HG02973 (cell line): Measurements from ENCODE around the gene PROSER3.
"Not testable (repeated sequence)": the region's sequence is repeated elsewhere in the genome, so short reads cannot be mapped to it uniquely, and the experiment has no call there.

Experiments used
- ATAC-seq: cut with Tn5 transposase; IDR thresholded peaks from one replicate; pipeline ENCODE4 v1.9.1; 2021; ENCODE audit warnings: moderate library complexity; ENCODE audit not compliant: unreplicated experiment

The PROSER3 gene

DNA sequence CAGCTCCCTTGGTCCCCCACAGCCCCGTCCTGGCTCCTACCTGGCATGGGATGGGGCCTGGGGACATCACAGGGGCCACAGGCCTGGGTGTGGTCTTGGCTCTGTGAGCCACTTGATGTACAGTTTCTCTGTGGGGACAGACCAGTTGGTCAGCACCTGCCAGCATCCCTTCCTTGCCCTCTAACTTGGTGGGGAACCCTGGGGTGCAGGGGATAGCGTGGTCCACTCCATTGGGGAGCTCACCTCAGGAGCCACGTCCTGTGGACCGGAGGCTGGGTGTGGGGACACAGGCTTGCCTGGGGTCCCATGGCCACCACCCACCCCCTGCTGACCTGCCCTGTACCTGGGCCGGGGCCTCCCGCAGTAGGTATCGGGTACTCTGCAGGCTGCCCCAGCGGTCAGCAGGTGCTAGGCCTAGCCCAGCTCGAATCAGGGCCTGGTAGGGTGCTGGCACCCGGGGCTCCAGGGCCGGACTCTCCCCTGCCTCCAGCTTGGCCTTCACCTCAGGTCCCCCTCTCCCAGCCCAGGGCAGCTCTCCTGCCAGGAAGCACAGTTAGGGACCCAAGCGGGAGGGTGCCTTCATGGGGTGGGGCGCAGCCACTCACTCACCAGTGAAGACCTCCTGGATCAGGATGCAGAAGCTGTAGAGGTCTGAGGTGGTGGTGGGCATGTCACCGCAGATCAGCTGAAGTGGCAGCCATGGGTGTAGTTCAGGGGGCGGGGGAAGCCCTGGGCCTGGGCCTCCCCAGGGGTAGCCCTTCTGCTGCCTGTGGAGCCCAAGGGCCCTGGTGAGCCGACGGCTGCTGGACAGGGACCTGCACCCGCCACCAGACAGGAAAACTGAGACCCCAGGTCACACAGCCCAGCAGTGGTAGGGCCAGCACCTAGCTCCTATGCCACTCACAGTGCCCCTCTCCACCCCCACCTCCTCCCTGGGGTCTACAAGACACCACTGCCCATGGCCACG, 32.3 kb downstream of the PROSER3 start:
- ATAC-seq = no peak

DNA sequence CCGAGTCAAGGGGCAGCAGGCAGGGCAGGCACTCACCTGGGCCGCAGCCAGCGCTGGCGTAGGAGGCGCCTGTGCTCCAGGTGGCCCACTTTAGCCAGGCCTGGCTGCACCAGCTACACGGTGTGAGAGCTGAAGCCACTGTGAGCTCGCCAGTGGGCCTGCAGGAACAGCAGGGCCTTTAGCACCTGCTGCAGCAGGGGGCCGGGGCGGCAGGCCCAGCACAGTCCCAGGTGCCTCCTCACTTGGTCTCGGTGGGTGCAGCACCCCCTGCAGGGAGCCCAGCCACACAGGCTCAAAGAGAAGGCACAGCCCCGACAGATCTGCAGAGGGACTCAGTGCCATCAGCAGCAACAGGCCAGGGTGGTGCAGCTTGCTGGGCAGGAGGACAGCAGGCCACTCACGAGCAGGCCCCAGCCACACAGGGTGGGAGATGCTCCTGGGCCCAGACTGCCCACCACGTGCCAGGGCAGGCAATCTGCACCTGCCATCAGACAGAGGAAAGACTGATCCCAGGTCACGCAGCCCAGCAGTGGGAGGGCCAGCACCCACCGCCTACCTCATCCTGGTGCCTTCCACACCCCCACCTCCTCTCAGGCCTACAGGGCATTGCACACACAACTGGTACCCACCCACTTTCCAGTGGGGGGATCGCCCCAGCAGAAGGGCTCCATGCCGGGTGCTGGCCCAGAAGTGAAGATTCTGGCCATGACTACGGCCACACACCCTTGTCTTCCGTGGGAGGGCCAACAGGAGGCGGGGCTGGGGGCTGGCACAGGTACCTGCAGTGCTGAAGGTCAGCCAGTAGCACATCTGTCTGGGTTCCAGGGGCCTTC, 33.2 kb downstream of the PROSER3 start:
- no peak for ATAC-seq

DNA sequence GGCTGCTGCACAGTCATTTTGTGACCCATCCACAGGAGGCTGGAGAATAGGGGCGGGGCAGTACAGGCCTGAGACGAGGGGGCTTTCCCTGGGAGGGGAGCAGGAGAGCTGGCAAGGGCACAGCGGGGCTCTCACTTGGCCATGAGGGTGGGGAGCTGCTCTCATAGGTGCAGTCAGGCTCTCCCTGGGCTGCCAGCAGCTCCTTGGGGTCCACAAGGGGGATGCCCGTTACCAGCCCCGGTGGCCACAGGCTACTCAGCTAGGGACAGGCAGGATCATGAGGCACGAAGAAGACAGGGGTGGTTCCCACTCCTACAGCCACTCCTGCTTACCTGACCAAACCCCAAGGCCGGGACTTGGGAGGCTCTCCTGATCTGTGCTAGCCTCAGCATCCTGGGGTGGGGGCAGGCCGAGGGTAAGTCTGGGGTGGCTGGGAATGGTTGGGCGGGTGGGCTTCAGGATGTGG, 33.9 kb downstream of the PROSER3 start:
- no peak for ATAC-seq

DNA sequence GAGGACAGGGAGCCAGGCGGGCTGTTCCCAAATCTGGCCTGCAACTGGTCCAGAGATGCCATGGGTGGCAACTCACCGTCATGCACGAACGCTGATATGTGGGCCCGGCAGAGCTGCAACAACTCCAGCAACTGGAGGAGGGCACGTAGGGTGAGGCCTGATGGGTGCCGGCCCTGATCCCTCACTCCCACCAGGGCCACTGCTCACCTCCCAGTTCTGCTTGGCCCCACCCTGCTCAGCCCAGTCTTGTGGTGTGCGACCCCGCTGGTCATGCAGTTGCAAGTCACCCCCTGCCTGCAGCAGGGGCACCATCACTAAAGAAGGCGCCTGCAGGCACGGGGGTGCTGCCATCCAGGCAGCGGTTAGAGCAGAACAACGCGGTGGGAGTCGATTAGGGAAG, 34.3 kb downstream of the PROSER3 start:
- ATAC-seq = no peak

DNA sequence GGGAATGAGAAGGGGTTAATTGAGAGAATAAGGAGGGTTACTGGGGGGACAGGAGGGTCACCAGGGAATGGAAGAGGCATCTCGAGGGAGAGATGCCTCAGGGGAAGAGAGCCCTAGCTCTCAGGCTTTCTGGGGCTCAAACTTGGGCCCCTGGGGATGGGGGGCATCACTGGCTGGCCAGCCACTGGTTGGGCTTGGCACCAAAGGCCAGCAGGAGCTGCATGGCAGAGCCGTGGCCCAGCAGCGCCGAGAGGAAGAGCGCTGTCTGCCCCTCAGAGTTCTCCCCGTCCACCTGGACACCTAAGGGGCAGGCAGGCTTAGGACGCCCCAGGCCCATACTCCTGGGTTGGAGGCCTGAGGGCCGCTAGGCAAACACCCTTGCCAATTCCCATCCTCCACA, 34.9 kb downstream of the PROSER3 start:
- no peak for ATAC-seq

DNA sequence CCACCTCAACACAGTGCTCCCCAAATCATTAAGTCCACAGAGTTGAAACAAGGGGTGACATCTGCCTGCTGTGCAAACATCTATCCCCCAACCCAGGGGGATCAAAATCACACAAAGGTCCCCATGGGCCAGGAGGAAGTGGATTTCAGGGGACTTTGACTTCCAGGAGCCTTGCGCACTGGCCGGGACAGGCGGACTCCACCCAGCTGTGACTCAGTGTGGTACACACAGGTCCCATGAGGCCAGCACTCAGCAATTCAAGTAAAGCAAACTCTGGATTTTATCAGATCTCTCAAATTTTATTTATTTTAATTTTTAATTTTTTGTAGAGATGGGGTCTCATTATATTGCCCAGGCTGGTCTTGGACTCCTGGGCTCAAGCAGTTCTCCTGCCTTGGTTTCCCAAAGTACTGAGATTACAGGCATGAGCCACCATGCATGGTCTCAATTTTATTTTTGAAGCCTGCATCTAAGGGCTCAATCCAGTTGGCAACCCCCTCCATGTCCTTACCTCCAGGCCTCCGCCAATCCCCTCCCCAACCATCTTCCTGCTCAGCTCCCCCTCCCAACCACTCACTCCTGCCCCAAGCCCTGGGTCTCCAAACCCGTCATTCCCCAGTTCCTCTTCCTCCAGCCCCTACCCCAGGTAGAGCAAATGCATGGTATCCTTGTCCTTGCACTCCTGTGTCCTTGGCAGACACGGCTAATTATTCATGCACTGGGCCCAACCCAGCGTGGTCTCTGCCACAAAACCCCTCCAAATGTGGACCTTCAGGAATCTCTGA, 35.6 kb downstream of the PROSER3 start:
- ATAC-seq = no peak

DNA sequence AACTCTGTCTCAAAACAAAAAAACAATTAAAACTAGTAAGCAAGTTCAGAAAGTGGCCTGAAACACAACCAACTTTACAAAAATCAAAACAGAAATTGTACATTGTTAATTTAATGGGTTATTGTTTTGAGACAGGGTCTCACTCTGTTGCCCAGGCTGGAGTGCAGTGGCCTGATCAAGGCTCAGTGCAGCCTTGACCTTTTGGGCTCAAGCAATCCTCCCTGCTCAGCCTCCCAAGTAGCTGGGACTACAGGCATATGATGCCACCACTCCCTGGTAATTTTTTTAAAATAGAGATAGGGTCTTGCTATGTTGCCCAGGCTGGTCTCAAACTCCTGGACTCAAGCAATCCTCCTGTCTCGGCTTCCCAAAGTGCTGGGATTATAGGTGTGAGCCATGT, 37.6 kb downstream of the PROSER3 start:
- not testable (repeated sequence) for ATAC-seq

DNA sequence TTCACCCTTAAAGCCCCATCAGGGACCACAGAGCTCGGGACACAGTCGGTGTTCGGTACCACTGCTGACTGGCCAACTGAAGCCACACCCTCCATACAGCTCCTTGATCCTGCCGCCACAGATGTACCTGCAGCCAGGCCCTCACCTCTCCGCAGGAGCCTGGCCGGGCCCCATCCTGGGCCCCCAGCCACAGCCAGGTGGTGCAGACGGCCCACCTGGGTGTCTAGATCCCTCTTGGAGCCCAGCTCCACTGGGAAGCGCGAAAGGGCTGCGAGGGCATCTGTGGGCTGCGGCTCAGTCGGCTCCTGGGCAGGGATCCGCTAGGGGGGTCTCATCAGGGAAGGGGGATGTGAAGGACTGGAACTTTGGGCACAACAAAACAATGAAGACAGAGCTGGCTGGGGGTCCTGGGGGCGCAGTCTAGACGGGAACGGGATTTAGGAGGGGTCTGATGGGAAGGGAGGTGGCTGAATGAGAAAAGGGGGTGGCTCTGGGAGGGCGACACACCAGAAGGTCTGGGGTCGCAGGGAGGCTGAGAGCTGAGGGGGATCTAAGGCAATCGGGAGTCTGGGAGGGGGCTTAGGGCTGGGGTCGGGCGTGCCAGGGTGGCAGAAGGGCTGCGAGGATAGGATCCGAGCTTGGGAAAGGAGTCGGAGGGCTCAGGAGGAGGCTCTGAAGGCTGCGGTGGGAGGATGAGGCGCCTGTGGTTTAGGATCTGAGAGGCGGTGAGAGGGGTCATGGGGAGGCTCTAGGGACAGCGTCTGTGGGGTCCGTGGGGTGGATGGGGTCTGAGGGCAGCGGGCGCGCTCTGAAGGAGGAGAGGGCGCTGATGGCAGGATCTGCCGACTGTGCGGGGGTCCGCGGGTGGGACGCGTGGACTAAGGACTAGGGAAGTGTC, 38.9 kb downstream of the PROSER3 start:
- no peak for ATAC-seq

DNA sequence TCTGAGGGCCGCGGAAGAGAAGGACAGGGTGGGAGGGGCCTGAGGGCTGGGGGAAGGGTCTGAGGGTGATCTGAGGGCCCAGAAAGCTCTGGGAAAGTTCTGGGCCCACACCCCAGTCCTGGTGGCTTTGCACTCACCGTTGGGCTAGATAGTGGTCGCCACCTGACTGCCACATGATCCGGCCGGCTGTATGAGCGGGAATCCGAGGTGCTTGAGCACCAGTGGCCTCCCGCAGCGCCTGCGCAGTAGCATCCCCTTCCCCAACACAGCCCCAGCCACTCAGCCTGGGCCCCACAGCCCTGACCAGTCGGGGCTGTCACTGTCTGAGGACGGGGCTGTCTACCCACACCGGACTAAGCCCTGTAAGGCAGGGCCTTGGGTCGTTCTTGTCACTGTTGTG, 39.7 kb downstream of the PROSER3 start:
- ATAC-seq = no peak

DNA sequence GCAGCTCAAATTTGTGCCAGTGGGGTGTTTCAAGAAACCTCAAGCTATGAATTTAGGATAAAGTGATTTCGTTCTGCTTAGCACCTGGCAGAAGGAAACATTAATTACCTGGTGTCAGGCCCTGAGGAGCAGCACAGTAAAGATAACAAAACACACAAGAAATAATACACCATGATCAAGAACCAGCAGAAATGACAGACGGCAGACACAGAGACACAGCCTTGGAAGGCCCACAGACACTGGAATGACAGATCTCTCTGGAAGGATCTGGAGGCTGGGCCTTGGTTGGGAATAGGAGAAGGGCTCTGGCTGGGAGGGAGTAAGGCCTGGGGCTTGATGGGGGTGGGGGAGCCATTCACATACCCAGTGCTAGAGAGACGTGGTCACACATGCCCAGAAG, 43.9 kb downstream of the PROSER3 start:
- no peak for ATAC-seq

DNA sequence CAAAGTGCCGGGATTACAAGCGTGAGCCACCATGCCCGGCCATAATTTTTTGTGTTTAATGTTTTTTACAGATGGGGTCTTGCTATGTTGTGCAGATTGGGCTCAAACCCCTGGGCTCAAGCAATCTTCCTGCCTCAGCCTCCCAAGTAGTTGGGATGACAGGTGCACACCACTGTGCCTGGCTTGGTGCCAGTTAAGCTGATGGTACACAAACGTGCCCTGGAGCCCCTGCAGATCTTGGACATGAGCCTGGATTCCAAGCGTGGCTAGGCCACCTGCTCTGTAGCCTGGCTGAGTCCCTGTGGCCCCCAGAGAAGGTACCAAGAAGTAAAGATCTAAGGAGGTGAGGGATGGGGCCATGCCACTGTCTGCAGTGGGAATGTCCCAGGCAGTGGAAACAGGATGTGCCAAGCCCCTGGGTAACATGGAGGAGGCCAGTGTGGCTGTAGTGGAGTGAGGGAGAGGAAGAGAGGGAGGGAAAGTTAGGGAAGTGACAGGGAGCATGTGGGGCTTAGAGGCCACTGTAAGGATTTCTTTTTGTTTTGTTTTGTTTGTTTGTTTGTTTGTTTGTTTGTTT, 47.6 kb downstream of the PROSER3 start:
- no peak for ATAC-seq

DNA sequence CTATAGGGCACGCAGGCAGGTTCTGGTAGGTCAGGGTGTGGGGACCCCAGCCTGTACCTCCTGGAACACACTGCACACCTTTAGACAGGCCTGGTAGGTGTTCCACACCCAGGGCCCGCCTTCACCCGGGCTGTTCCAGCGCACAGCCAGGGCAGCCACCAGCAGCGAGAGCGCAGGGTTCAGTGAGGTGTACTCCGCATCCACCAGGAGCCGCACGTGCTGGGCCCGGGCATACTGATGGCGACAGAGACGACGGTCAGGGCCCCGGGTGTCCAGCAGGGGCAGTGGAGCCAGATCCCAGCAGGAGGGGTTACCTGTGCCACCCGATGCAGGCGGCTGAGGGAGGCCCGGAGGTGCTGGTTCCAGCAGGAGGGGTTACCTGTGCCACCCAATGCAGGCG, 48.6 kb downstream of the PROSER3 start:
- no peak for ATAC-seq

DNA sequence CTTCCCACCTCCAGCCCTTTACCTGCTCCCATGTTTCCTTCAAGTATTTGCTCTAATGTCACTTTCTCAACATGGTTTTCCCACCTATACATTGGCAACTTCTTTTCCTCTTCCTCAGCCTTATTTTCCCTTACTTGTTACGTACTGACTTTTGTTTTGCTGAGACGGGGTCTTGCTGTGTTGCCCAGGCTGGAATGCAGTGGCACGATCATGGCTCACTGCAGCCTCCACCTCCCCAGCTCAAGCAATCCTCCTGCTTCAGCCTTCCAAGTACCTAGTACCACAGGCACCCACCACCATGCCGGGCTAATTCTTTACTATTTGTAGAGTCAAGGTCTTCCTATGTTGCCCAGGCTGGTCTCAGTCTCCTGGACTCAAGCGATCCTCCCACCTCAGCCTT, 49.7 kb downstream of the PROSER3 start:
- no peak for ATAC-seq

DNA sequence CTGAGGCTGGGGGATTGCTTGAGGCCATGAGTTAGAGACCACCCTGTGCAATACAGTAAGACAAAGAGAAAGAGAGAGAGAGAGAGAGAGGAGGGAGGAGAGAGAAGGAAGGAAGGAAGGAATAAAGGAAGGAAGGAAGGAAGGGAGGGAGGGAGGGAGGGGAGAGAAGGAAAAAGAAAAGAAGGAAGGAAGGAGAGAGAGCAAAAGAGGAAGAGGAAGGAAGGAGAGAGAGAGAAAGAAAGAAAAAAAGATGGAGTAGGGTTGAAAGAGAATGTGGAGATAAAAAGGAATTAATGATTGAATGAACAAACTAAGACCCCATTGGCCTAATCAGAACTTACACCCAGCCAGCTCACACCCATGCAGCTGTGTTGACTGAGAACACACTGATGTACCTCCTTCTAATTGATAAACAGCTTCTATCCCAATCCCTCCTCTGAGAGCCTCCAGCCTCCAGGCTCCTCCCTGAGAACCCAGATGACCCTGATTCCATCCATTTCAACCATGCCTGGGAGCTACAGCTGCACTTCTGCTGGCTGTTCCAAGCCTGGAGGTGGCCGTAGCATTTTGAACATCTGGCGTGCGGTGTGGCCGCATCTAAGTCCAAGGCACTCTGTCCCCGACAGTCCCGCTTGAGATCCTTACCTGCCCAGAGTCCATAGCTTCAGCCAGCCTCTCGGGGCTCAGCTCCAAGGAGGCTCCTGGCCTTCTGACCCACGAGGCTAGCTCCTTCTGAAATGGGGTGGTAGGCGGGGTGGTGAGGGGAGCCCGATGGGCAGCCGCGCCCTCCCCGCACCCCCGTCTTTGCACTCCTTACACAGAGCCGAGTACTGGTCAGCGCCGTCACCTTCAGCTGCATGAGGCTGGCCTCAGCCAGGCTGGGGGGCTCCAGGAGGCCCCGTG, 53.6 kb downstream of the PROSER3 start:
- no peak for ATAC-seq

DNA sequence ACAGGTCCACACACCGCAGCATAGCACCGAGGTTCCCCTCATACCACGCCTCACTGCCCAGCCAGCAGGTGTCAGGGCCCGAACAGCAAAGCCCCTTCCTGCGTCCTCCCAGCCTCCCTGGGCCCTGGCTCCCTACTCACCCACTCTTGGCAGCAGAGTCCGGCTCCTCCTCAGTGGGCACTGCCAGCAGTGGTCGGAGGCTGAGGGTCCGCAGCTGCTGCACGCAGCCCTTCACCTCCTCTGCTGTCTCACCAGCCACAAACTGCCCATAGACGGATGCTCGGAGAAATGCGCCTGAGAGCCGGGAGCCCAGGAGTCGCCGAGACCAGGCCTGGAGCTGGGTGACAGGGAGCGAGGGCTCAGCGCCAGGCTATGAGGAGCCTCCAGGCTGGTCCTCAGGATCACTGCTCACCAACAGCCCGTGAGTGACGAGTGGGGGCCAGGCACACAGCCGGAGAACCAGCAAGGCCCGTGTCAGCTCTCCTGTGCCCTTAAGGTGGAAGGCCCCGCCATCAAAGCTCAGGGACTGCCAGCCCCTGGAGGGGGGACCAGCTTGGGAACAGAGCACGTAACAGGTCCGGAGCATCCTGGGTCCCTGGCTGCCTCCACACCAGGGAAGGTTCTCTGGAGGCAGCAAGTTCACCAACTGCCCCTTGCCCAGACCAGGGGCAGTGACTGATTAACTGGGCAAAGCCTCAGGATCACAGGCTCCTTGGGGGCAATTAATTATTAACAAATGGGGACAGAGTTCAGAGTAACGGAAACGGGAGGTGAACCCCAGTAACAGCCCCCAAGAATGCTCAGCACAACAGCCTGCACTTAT, 54.5 kb downstream of the PROSER3 start, which contains the start of gene PRODH2:
PRODH2 (minus strand) TSS at position 626 of the 823 bp plus-strand sequence; CDS start at position 586, 40 bp downstream.
- no peak for ATAC-seq

DNA sequence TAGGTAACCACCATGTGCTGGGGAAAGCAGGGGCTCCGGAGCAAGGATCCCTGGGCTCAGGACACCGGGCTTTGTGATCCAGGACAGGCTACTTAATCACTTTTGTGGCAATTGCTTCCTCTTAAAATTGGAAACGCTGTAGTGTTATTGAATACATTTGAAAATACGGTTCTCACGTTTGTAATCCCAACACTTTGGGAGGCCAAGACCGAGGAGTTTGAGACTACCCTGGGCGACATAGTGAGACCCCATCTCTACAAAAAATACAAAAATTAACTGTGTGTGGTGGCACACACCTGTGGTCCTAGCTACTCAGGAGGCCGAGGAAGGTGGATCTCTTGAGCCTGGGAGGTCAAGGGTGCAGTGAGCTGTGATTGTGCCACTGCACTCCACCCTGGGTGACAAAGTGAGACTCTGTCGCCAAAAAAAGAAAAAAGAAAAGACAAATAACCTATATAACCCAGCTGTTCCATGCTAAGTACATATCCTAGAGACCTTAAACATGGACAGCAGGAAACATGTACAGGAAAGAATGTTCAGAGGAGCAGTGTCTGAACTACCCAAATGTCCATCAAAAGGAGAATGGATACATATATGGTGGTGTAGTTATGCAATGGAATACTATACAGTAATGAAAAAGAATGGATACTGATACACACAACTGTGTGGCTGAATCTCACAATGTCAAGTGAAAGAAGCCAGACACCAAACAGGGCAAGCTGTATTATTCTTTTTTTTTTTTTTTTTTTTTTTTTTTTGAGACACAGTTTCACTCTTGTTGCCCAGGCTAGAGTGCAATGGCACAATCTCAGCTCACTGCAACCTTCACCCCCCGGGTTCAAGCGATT, 55.3 kb downstream of the PROSER3 start:
- no peak for ATAC-seq

DNA sequence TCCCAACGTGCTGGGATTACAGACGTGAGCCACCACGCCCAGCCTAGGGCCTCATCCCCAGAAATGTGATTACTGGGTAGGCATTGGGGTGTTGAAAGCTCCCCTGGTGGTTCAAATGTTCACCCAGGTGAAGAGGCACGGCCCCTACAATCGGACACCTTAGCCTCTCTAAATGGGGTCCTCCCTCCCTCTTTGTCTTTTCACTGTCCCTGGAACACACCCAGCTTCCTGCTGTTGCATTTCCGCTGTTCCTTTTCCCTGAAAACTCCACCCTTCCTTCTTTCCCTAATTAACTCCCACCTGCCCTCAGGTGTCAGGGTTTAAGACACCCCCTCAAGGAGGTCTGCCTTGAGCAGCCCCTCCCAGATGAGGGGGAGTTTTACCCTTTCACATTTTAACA, 58.3 kb downstream of the PROSER3 start:
- no peak for ATAC-seq
